SJCRH30 (cell line): ENCODE results near the gene CCDC122. TPM values are rescaled to one million over a fixed set of nuclear protein-coding genes. Genes with fewer than 3 reads are reported as not detected.
"Not testable (repeated sequence)": the region's sequence is repeated elsewhere in the genome, so short reads cannot be mapped to it uniquely, and the experiment has no call there.

ENCODE experiments used
- DNase-seq, 2 experiments: peaks; one replicate each; pipeline ENCODE4 v3.0.0-alpha.2; 2015 to 2020
- H3K27ac ChIP-seq: fragments of 250-450 bp; sonication (Bioruptor Pico); 2 replicates; pipeline ENCODE4 v1.5.1; 2020; ENCODE audit warnings: mild to moderate bottlenecking, moderate library complexity
- H3K27me3 ChIP-seq: fragments of 250-450 bp; sonication (Bioruptor Pico); 2 replicates; pipeline ENCODE4 v1.5.1; 2020; ENCODE audit warnings: mild to moderate bottlenecking, moderate library complexity
- H3K36me3 ChIP-seq: fragments of 250-450 bp; sonication (Bioruptor Pico); 2 replicates; pipeline ENCODE4 v1.5.1; 2020; ENCODE audit warnings: mild to moderate bottlenecking, moderate library complexity
- H3K4me1 ChIP-seq: fragments of 250-450 bp; sonication (Bioruptor Pico); 2 replicates; pipeline ENCODE4 v1.5.1; 2020; ENCODE audit warnings: mild to moderate bottlenecking, moderate library complexity
- H3K4me3 ChIP-seq: fragments of 250-450 bp; sonication (Bioruptor Pico); 2 replicates; pipeline ENCODE4 v1.5.1; 2020; ENCODE audit warnings: mild to moderate bottlenecking, moderate library complexity
- H3K9me3 ChIP-seq: fragments of 250-450 bp; sonication (Bioruptor Pico); replicated peaks from 2 replicates; pipeline ENCODE4 v1.5.1; 2020; ENCODE audit warnings: mild to moderate bottlenecking, moderate library complexity
- total RNA-seq: library from RNA; depleted of rRNA; stranded (reverse); fragments of >200 nt; shearing (Covaris generic); gene quantifications from 2 replicates; pipeline ENCODE4 v1.2.3, GENCODE V29; 2014

The CCDC122 gene
- total RNA-seq, 1 experiment from 2014 or later: 2.5 TPM

DNA sequence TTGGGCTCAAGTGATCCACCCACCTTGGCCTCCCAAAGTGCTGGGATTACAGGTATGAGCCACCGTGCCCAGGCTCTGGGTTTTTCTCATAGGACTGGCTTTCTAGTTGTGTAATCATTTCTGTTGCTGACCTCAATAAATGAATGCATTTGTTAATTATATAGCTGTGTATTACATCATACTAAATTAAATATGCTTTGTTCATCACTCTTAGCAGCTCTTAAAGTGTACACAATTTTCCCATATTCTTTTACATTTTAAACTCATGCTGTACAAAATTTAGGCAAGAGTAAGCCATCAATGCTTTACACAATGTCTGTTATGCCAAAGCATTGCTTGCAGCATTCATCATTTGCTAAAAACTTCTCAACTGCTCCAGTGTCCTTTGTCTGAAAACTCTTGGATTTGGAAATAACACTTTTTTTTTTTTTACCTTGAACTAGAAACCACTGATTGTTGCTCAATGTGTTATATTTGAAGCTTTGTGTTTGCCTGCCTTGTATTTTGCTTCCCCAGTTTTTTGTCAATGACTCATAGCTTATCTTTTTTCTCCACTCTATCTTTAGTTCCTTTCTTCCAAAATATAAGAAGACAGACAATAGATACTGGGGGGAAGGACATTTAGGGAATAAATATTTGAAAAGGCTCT is 31.4 kb downstream of the CCDC122 start:
- H3K27me3 ChIP-seq: no peaks in the 10 kb centered on the region
- no peak overlapping the region for H3K27ac ChIP-seq
- no peak overlapping the region for H3K4me3 ChIP-seq
- no peak for DNase-seq
- no peaks in the 10 kb centered on the region for H3K36me3 ChIP-seq
- no peaks in the 10 kb centered on the region for H3K4me1 ChIP-seq
- H3K9me3 ChIP-seq: no peaks in the 10 kb centered on the region

DNA sequence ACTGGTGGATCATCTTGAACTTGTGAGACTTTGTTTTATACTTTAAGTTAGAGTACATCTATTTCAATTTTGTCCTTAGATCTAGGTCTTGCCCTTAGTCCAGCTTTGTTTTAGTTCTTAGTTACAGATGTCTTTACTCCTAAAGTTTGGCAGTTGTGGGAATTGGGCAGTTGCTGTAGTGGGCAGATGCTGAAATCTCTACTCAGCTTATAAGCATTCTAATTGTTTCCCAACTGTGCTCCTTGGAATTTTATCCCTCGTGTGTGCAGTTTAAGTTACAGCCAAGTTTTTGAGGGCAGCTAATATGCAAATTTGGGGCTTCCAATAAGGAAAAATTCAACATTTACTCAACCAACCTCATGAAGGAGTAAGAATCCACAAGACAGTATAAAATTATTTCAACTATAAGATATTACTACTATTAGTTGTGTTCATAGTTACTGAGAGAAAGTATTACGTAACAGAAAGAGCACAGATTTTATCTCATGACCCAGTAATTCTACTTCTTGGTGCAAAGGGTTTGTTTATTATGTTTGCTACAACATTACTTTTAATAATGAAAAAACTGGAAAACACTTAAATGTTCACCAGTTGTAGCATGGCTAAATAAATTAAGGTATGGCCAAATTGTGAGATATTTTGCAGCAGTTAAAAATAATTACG is 32.9 kb downstream of the CCDC122 start:
- Histone ChIP-seq H3K4me3 (no peak overlapping the region), H3K27ac (no peak overlapping the region), H3K36me3 (no peaks in the 10 kb centered on the region), H3K4me1 (no peaks in the 10 kb centered on the region), H3K9me3 (no peaks in the 10 kb centered on the region), H3K27me3 (no peaks in the 10 kb centered on the region)
- DNase-seq: no peak

DNA sequence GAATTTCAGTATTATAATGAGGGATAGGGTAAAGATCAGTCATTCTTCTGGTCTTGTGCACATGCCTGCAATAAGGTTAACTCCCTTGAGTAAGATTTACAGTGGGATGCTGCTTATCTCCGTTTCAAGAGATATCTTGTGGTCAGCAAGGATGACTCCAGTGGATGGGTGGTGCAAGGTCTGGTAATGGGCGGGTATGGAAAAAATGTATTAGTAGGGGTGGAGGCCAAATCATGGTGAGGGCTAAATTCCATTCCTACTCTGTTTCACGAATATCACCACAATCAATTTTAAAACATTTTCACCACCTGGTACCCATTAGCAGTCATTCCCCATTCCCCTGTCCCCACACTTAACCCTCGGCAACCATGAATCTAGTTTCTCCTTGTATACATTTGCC is 40.6 kb downstream of the CCDC122 start:
- Histone ChIP-seq H3K27ac (no peak overlapping the region), H3K4me3 (no peak overlapping the region), H3K36me3 (no peaks in the 10 kb centered on the region)

GRCh38 chr13:43835701-43836100 is 43.8 kb downstream of the CCDC122 start:
- no peak overlapping the region for H3K4me3 ChIP-seq
- H3K4me1 ChIP-seq: no peaks in the 10 kb centered on the region
- DNase-seq: peak in 1 of 2 experiments; percentile 3
- H3K27me3 ChIP-seq: no peaks in the 10 kb centered on the region; the same call in 1 of the 2 replicates
- H3K36me3 ChIP-seq: no peaks in the 10 kb centered on the region
- H3K9me3 ChIP-seq: no peaks in the 10 kb centered on the region; the same call in 1 of the 2 replicates
- no peak overlapping the region for H3K27ac ChIP-seq

More for the DNA sequence above, 40.6 kb downstream of the CCDC122 start:
- Histone ChIP-seq H3K9me3 (0 out of 2 replicates have a peak, but pooled peaks cover 2% of the 10 kb centered on the region), H3K27me3 (no peaks in the 10 kb centered on the region), H3K4me1 (no peaks in the 10 kb centered on the region)
- DNase-seq: no peak

DNA sequence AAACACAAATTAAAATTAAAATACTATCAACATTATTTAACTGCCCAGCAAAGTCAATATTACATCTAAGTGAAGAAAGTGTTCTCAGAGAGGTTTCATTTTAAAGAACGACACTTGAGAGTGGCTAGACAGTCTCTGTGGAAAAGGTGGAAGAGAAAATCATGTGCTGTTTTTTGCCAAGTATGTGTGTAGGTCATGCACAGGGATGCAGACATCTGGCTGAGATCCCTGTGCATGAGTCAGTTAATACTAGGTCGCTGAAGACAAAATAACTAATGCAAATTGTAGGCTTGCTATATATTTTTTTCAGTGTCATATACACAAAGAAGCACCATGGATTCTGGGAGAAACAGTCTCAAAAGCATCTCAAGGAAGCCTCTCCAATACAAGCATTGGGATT is 48.5 kb downstream of the CCDC122 start:
- H3K4me3 ChIP-seq: no peak overlapping the region
- H3K27me3 ChIP-seq: no peaks in the 10 kb centered on the region; the same call in 1 of the 2 replicates
- DNase-seq: no peak
- H3K4me1 ChIP-seq: no peaks in the 10 kb centered on the region
- H3K9me3 ChIP-seq: no peaks in the 10 kb centered on the region; the same call in 1 of the 2 replicates
- no peak overlapping the region for H3K27ac ChIP-seq
- no peaks in the 10 kb centered on the region for H3K36me3 ChIP-seq

GRCh38 chr13:43830497-43830881 is 49.1 kb downstream of the CCDC122 start:
- Histone ChIP-seq H3K4me1 (no peaks in the 10 kb centered on the region), H3K27me3 (no peaks in the 10 kb centered on the region; the same call in 1 of the 2 replicates), H3K9me3 (no peaks in the 10 kb centered on the region; the same call in 1 of the 2 replicates), H3K36me3 (no peaks in the 10 kb centered on the region), H3K4me3 (no peak overlapping the region), H3K27ac (no peak overlapping the region)
- no peak for DNase-seq

DNA sequence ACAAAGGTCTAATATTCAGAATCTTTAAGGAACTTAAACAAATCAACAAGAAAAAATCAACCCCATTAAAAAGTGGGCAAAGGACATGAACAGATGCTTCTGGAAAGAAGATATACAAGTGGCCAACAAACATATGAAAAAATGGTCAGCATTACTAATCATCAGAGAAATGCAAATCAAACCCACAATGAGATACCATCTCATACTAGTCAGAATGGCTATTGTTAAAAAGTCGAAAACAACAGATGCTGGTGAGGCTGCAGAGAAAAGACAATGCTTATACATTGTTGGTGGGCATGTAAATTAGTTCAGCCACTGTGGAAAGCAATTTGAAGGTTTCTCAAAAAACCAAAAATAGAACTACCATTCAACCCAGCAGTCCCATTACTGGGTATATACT is 54.9 kb downstream of the CCDC122 start:
- not testable (repeated sequence) for H3K4me3 ChIP-seq

GRCh38 chr13:43822969-43823368 is 56.6 kb downstream of the CCDC122 start:
- H3K27me3 ChIP-seq: no peaks in the 10 kb centered on the region
- no peak overlapping the region for H3K27ac ChIP-seq
- H3K4me1 ChIP-seq: no peaks in the 10 kb centered on the region
- H3K36me3 ChIP-seq: no peaks in the 10 kb centered on the region
- no peak for DNase-seq
- no peak overlapping the region for H3K4me3 ChIP-seq
- no peaks in the 10 kb centered on the region for H3K9me3 ChIP-seq

More for the DNA sequence above, 54.9 kb downstream of the CCDC122 start:
- H3K27ac ChIP-seq: peak overlapping the region; percentile 28; the same call in 1 of the 2 replicates
- not testable (repeated sequence) for H3K4me1 ChIP-seq, H3K9me3 ChIP-seq, H3K27me3 ChIP-seq, H3K36me3 ChIP-seq
- peak in 1 of 2 experiments; percentile 9 for DNase-seq

- Histone ChIP-seq H3K4me3 (no peak overlapping the region), H3K9me3 (no peaks in the 10 kb centered on the region), H3K36me3 (no peaks in the 10 kb centered on the region), H3K27me3 (no peaks in the 10 kb centered on the region), H3K4me1 (no peaks in the 10 kb centered on the region), H3K27ac (no peak overlapping the region)
- DNase-seq: no peak
These were observed 63.1 kb downstream of the CCDC122 start for GRCh38 chr13:43816401-43816889.

GRCh38 chr13:43815204-43815603 is 64.3 kb downstream of the CCDC122 start:
- Histone ChIP-seq H3K36me3 (no peaks in the 10 kb centered on the region), H3K27me3 (no peaks in the 10 kb centered on the region), H3K9me3 (no peaks in the 10 kb centered on the region), H3K4me1 (no peaks in the 10 kb centered on the region), H3K27ac (no peak overlapping the region), H3K4me3 (no peak overlapping the region)
- peak in 1 of 2 experiments; percentile 11 for DNase-seq

- no peak for DNase-seq
- Histone ChIP-seq H3K36me3 (no peaks in the 10 kb centered on the region), H3K27ac (no peak overlapping the region), H3K4me3 (no peak overlapping the region), H3K27me3 (no peaks in the 10 kb centered on the region), H3K4me1 (no peaks in the 10 kb centered on the region), H3K9me3 (no peaks in the 10 kb centered on the region)
These were observed 70.9 kb downstream of the CCDC122 start for GRCh38 chr13:43808676-43809075.

DNA sequence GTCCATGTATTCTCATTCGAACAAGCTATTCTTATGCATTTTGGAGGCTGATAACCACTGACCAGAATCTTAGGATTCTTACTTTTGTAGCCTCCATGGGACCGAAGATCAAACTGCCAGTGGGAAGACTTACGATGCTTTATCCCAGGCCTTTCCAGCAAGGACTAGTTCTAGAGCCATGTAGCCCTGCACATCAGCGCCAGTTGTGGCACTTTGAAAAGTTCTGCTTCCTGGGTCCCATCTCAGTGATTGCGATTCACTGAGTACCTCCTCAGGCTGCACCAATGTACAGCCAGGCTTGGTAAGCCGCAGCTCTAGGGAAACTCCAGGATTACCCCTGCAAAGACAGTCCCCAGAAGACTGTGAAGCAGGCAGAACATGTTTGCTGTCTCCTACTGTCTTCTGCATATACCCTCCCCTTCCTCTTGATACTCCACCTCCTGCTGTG is 73.8 kb downstream of the CCDC122 start:
- Histone ChIP-seq H3K27me3 (no peaks in the 10 kb centered on the region), H3K9me3 (no peaks in the 10 kb centered on the region), H3K4me1 (no peaks in the 10 kb centered on the region), H3K36me3 (no peaks in the 10 kb centered on the region), H3K27ac (no peak overlapping the region), H3K4me3 (no peak overlapping the region)
- DNase-seq: no peak

DNA sequence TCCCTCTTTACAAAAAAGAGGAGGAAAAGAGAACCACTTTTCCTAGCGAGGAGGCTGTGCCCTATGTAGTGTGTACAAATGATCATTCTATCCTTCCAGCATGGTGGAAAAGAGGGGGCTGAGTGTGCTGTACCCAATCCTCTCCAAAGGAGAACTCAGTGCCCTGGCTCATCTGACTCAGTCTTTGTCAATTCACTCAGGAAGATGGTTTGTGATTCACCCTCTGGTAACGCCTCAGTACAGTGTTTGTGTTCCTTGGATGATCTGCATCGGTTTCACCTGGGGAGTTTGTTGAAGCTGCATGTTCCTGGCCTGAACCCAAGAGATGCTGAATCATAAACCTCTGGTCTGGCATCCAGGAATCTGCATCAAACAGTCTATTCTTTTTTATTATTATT is 74.5 kb downstream of the CCDC122 start:
- no peaks in the 10 kb centered on the region for H3K4me1 ChIP-seq
- H3K27me3 ChIP-seq: no peaks in the 10 kb centered on the region
- no peaks in the 10 kb centered on the region for H3K36me3 ChIP-seq
- H3K4me3 ChIP-seq: no peak overlapping the region
- peak in 1 of 2 experiments; percentile 19 for DNase-seq
- no peaks in the 10 kb centered on the region for H3K9me3 ChIP-seq
- no peak overlapping the region for H3K27ac ChIP-seq

- peak overlapping the region; percentile 11; the same call in 1 of the 2 replicates for H3K4me3 ChIP-seq
- H3K27me3 ChIP-seq: no peaks in the 10 kb centered on the region
- H3K36me3 ChIP-seq: no peaks in the 10 kb centered on the region
- no peaks in the 10 kb centered on the region for H3K9me3 ChIP-seq
- DNase-seq: peak; percentile 33 to 86
- H3K27ac ChIP-seq: no peak overlapping the region
- H3K4me1 ChIP-seq: no peaks in the 10 kb centered on the region
These were observed 75.0 kb downstream of the CCDC122 start for GRCh38 chr13:43804461-43805070.

DNA sequence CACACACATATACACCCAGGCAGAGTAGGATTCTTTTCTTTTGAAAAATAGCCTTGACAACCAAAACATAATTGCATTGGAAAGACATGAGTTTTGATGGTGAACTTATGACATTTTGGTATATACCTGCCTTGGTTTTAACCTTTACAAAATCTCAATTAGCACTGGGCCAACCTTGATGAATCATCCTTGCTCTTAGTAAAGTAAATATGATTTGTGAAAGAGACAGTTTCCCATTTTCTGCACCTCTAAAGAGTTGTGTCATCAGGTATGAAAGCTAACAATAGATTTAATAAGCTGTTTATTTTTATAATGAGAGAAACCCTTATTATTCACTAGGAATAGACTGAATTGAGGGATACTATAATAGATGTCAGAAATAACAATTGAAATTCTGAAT is 77.0 kb downstream of the CCDC122 start:
- Histone ChIP-seq H3K4me3 (no peak overlapping the region), H3K27ac (no peak overlapping the region), H3K9me3 (no peaks in the 10 kb centered on the region), H3K36me3 (no peaks in the 10 kb centered on the region), H3K4me1 (no peaks in the 10 kb centered on the region), H3K27me3 (no peaks in the 10 kb centered on the region)
- DNase-seq: no peak
